GM18526 (cell line): ENCODE results near the gene ATP5ME.

Source experiments
- POLR2A ChIP-seq: IDR thresholded peaks from 3 replicates; pipeline ENCODE4 v1.6.1; 2011; ENCODE audit not compliant: insufficient read length; ENCODE audit errors: extremely low read depth

Gene ATP5ME

GRCh38 chr4:657834-658667 is 16.0 kb downstream of the ATP5ME start:
- no peak for TF ChIP-seq POLR2A

- no peak for TF ChIP-seq POLR2A
These were observed 16.7 kb downstream of the ATP5ME start for GRCh38 chr4:657338-657833.

- TF ChIP-seq POLR2A, result no peak
These were observed 17.4 kb downstream of the ATP5ME start for GRCh38 chr4:656436-657337.

- no peak for TF ChIP-seq POLR2A
These were observed 18.5 kb downstream of the ATP5ME start for GRCh38 chr4:655464-656151.

- no peak for TF ChIP-seq POLR2A
These were observed 19.1 kb downstream of the ATP5ME start for GRCh38 chr4:654871-655463.

GRCh38 chr4:654503-654845 is 19.6 kb downstream of the ATP5ME start:
- TF ChIP-seq POLR2A, result no peak

GRCh38 chr4:653831-654502 is 20.1 kb downstream of the ATP5ME start:
- TF ChIP-seq POLR2A, result no peak

GRCh38 chr4:653080-653821 is 20.8 kb downstream of the ATP5ME start:
- no peak for TF ChIP-seq POLR2A

GRCh38 chr4:651884-652642 is 22.0 kb downstream of the ATP5ME start:
- TF ChIP-seq POLR2A, result no peak

GRCh38 chr4:650951-651883 is 22.9 kb downstream of the ATP5ME start:
- TF ChIP-seq POLR2A, result no peak

GRCh38 chr4:650461-650860 is 23.6 kb downstream of the ATP5ME start:
- TF ChIP-seq POLR2A, result no peak

GRCh38 chr4:649751-650310 is 24.2 kb downstream of the ATP5ME start:
- no peak for TF ChIP-seq POLR2A
